Panc1 (cell line): ENCODE measurements around the gene NT5C1B. TPM values are rescaled to one million over a fixed set of nuclear protein-coding genes. Genes with fewer than 3 reads are reported as not detected.

Source experiments
- ATAC-seq: fragments of 200-7000 bp; cut with Tn5 transposase; 2 replicates; pipeline ENCODE4 v1.9.1; 2020; ENCODE audit warnings: mild to moderate bottlenecking, moderate library complexity
- BruUV-seq: library from RNA; stranded (reverse); fragments of 400-500 nt; replicated peaks from 2 replicates; lab custom pipeline; 2021; lab: Mats Ljungman, UMichigan
- CTCF ChIA-PET: fragments of 300-600 bp; sonication (Branson Sonifier 250); formaldehyde crosslinking; loops from one replicate; lab custom pipeline; 2022; ENCODE audit warnings: antibody characterized with exemption; lab: Charles Lee
- POLR2A ChIA-PET: fragments of 300-600 bp; sonication (Branson Sonifier 250); formaldehyde crosslinking; loops from one replicate; lab custom pipeline; 2022; ENCODE audit warnings: antibody characterized with exemption; lab: Charles Lee
- DNase-seq: peaks from one replicate; pipeline ENCODE4 v3.0.0-alpha.2; 2010; ENCODE audit warnings: low read depth, low spot score
- H3K27ac ChIP-seq: 2 replicates; pipeline ENCODE4 v1.5.1; 2011; ENCODE audit warnings: mild to moderate bottlenecking, low read length, inconsistent platforms
- H3K27me3 ChIP-seq: fragments of 200-500 bp; sonication (Bioruptor generic); 2 replicates; pipeline ENCODE4 v1.6.0; 2014; ENCODE audit warnings: low read length, inconsistent platforms; ENCODE audit not compliant: control insufficient read depth, insufficient read depth
- H3K36me3 ChIP-seq: fragments of 200-500 bp; sonication (Bioruptor generic); 2 replicates; pipeline ENCODE4 v1.5.1; 2014; ENCODE audit warnings: inconsistent platforms, mild to moderate bottlenecking, low read length, moderate library complexity; ENCODE audit not compliant: control insufficient read depth, insufficient read depth
- H3K4me1 ChIP-seq: 2 replicates; pipeline ENCODE4 v1.5.1; 2011; ENCODE audit warnings: inconsistent platforms, mild to moderate bottlenecking, low read length, moderate library complexity; ENCODE audit not compliant: control insufficient read depth, insufficient read depth
- H3K4me3 ChIP-seq, 2 experiments: 2 replicates each; pipeline ENCODE4 v1.5.1; 2011 to 2012; ENCODE audit warnings: low read depth in 2 of 2, low read length in 2 of 2, mild to moderate bottlenecking in 2 of 2, inconsistent platforms in 1 of 2, moderate library complexity in 1 of 2
- H3K9me3 ChIP-seq: fragments of 200-500 bp; sonication (Bioruptor generic); 2 replicates; pipeline ENCODE4 v1.5.1; 2014; ENCODE audit warnings: low read depth, mild to moderate bottlenecking, inconsistent platforms, low read length, moderate library complexity; ENCODE audit not compliant: control insufficient read depth, insufficient read depth
- POLR2AphosphoS5 ChIP-seq: IDR thresholded peaks from 2 replicates; pipeline ENCODE4 v1.6.1; 2012; ENCODE audit warnings: mild to moderate bottlenecking, low read depth, low read length, moderate library complexity
- SIN3A ChIP-seq: IDR thresholded peaks from 2 replicates; pipeline ENCODE4 v1.6.1; 2012; ENCODE audit warnings: low read depth, mild to moderate bottlenecking, low read length, moderate library complexity, borderline replicate concordance; ENCODE audit not compliant: insufficient read depth
- TCF7L2 ChIP-seq: IDR thresholded peaks from 2 replicates; pipeline ENCODE4 v1.6.1; 2011; ENCODE audit warnings: mild to moderate bottlenecking, low read depth, low read length, inconsistent platforms
- in situ Hi-C: cut with HindIII; loops from 2 replicates; pipeline ENCODE4 v1.10.0; 2016; ENCODE audit warnings: low sequenced_read_pairs, low pct_unique_long_range_greater_than_20kb
- intact Hi-C: fragments of 100-400 bp; cut with micrococcal nuclease; formaldehyde crosslinking; loops from one replicate; pipeline ENCODE4 v1.10.0; 2022; ENCODE audit not compliant: unreplicated experiment
- total RNA-seq: library from RNA; stranded (reverse); gene quantifications from one replicate; pipeline ENCODE4 v1.2.1, GENCODE V29; 2021; ENCODE audit not compliant: unreplicated experiment
- TF ChIP-seq, protein P1 (sequence below), 2 experiments: IDR thresholded peaks; 2 replicates each; pipeline ENCODE4 v1.6.1; 2011 to 2012; ENCODE audit warnings: low read depth in 2 of 2, control low read depth in 1 of 2, low read length in 1 of 2, mild to moderate bottlenecking in 1 of 2, moderate library complexity in 1 of 2; ENCODE audit not compliant: insufficient read depth in 1 of 2
- TF ChIP-seq, protein P2 (sequence below): fragments of 450-650 bp; IDR thresholded peaks from 2 replicates; pipeline ENCODE4 v1.5.1; 2017; ENCODE audit warnings: mild to moderate bottlenecking

NT5C1B gene
- total RNA-seq, 1 experiment from 2014 or later, result not detected

DNA sequence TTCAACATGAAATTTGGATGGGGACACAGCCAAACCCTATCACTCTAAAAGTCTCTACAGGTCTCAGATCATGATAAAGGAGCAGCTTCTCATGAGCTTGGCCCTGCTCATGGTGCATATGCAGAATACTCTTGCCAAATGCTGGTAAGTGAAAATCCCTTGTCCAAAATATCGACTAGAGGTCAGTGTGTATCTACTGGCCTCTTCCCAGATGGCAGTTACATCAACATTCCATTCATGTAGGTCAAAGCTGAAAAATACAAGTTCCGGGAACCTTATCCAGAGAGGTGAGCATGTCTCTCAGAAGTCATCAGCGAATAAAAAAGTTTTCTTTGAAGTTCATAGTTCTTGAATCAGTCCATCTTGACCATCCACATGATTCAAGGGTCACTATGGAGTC lies 7.6 kb upstream of the NT5C1B start:
- ChIA-PET CTCF (no interaction called here), POLR2A (no interaction called here)
- Histone ChIP-seq H3K27me3 (no peaks in the 10 kb centered on the region), H3K36me3 (no peaks in the 10 kb centered on the region), H3K9me3 (no peaks in the 10 kb centered on the region), H3K4me1 (no peaks in the 10 kb centered on the region), H3K27ac (no peak overlapping the region), H3K4me3 (no peak overlapping the region)
- in situ Hi-C loops (no loop called here), intact Hi-C loops (no loop called here)
- BruUV-seq, result no TSS peak
- ATAC-seq (no peak), DNase-seq (no peak)
- no peak for TF ChIP-seq POLR2AphosphoS5
- no peak for TF ChIP-seq TCF7L2
- no peak for TF ChIP-seq SIN3A
- TF ChIP-seq, protein P1, sequence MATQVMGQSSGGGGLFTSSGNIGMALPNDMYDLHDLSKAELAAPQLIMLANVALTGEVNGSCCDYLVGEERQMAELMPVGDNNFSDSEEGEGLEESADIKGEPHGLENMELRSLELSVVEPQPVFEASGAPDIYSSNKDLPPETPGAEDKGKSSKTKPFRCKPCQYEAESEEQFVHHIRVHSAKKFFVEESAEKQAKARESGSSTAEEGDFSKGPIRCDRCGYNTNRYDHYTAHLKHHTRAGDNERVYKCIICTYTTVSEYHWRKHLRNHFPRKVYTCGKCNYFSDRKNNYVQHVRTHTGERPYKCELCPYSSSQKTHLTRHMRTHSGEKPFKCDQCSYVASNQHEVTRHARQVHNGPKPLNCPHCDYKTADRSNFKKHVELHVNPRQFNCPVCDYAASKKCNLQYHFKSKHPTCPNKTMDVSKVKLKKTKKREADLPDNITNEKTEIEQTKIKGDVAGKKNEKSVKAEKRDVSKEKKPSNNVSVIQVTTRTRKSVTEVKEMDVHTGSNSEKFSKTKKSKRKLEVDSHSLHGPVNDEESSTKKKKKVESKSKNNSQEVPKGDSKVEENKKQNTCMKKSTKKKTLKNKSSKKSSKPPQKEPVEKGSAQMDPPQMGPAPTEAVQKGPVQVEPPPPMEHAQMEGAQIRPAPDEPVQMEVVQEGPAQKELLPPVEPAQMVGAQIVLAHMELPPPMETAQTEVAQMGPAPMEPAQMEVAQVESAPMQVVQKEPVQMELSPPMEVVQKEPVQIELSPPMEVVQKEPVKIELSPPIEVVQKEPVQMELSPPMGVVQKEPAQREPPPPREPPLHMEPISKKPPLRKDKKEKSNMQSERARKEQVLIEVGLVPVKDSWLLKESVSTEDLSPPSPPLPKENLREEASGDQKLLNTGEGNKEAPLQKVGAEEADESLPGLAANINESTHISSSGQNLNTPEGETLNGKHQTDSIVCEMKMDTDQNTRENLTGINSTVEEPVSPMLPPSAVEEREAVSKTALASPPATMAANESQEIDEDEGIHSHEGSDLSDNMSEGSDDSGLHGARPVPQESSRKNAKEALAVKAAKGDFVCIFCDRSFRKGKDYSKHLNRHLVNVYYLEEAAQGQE (IDR thresholded peaks at IDR 0.05; ENCODE audit: insufficient read depth in 1 of 2, low read depth in 2 of 2, low read length in 1 of 2), result no peak
- TF ChIP-seq, protein P2, sequence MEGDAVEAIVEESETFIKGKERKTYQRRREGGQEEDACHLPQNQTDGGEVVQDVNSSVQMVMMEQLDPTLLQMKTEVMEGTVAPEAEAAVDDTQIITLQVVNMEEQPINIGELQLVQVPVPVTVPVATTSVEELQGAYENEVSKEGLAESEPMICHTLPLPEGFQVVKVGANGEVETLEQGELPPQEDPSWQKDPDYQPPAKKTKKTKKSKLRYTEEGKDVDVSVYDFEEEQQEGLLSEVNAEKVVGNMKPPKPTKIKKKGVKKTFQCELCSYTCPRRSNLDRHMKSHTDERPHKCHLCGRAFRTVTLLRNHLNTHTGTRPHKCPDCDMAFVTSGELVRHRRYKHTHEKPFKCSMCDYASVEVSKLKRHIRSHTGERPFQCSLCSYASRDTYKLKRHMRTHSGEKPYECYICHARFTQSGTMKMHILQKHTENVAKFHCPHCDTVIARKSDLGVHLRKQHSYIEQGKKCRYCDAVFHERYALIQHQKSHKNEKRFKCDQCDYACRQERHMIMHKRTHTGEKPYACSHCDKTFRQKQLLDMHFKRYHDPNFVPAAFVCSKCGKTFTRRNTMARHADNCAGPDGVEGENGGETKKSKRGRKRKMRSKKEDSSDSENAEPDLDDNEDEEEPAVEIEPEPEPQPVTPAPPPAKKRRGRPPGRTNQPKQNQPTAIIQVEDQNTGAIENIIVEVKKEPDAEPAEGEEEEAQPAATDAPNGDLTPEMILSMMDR, result no peak

DNA sequence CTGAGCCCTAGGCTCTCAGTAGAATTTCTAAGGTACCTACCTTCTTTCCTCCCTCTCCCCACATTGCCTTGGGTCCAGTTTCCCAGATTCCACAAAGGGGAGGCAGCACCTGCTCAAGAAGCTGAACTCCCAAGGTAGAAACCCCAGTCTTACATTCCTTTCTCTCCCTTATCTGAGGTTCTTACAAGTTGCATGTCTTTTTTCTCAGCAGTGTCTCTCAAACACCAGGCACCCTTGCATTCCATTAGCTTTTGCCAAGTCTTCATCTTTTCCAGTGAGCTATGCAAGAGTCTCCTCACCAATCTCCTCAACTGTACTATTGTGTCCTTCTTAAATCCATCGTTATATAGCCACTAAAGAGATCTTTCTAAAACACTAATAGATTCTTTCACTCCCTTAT lies 4.1 kb upstream of the NT5C1B start:
- TF ChIP-seq POLR2AphosphoS5 (no peak), TCF7L2 (no peak)
- TF ChIP-seq, protein P2, result no peak

More for the DNA sequence above, 4.1 kb upstream of the NT5C1B start:
- CTCF ChIA-PET, result no interaction called here
- Histone ChIP-seq H3K4me1 (no peaks in the 10 kb centered on the region), H3K4me3 (no peak overlapping the region), H3K36me3 (no peaks in the 10 kb centered on the region), H3K27me3 (no peaks in the 10 kb centered on the region), H3K27ac (no peak overlapping the region), H3K9me3 (no peaks in the 10 kb centered on the region)
- DNase-seq (no peak), ATAC-seq (no peak)
- intact Hi-C loops, result no loop called here
- BruUV-seq, result no TSS peak
- POLR2A ChIA-PET, result no interaction called here
- in situ Hi-C loops, result no loop called here
